HepG2 (cell line): ENCODE measurements around the gene SP110.

Experiments
- CREB1 ChIP-seq, 2 experiments: fragments of 450-650 bp in 1 of 2; IDR thresholded peaks; 2 replicates each; pipeline ENCODE4 v1.6.1; 2016 to 2017; ENCODE audit warnings: control low read depth in 1 of 2, mild to moderate bottlenecking in 1 of 2, missing compliant biosample characterization in 1 of 2, missing genetic modification characterization in 1 of 2
- GATA4 ChIP-seq: sonication (generic); IDR thresholded peaks from 2 replicates; pipeline ENCODE4 v1.6.1; 2016; ENCODE audit warnings: antibody characterized with exemption, low read depth, borderline replicate concordance
- HINFP ChIP-seq: sonication (generic); formaldehyde crosslinking; IDR thresholded peaks from 2 replicates; pipeline ENCODE4 v1.4.0; 2020; ENCODE audit warnings: low read depth, mild to moderate bottlenecking, missing genetic modification reagents
- POLR2A ChIP-seq, 2 experiments: IDR thresholded peaks; 2 replicates each; pipeline ENCODE4 v1.6.1; 2011; ENCODE audit warnings: low read depth in 2 of 2, low read length in 2 of 2, mild to moderate bottlenecking in 1 of 2, moderate library complexity in 1 of 2; ENCODE audit not compliant: insufficient read depth in 1 of 2
- PRDM10 ChIP-seq: sonication (generic); formaldehyde crosslinking; IDR thresholded peaks from 2 replicates; pipeline ENCODE4 v1.4.0; 2020; ENCODE audit warnings: low read depth, missing genetic modification reagents
- RBM39 ChIP-seq: fragments of 200-400 bp; formaldehyde crosslinking; IDR thresholded peaks from one replicate; pipeline ENCODE4 v1.6.1; 2018; ENCODE audit warnings: antibody characterized with exemption, mild to moderate bottlenecking, low read depth, low read length; ENCODE audit not compliant: poor library complexity, severe bottlenecking
- RFXANK ChIP-seq: IDR thresholded peaks from 2 replicates; pipeline ENCODE4 v1.6.1; 2016
- SMC3 ChIP-seq: IDR thresholded peaks from 2 replicates; pipeline ENCODE4 v1.6.1; 2011; ENCODE audit warnings: low read length, improper control_type of control experiment
- TCF12 ChIP-seq, 2 experiments: fragments of 450-650 bp in 1 of 2; sonication (generic) in 1 of 2; formaldehyde crosslinking in 1 of 2; IDR thresholded peaks; 2 replicates each; pipeline versions ENCODE4 v1.6.1 to v1.8.0; 2017 to 2022; ENCODE audit warnings: antibody characterized with exemption in 1 of 2, mild to moderate bottlenecking in 1 of 2, missing genetic modification reagents in 1 of 2, moderate library complexity in 1 of 2
- ZNF337 ChIP-seq: sonication (generic); formaldehyde crosslinking; IDR thresholded peaks from 2 replicates; pipeline ENCODE4 v1.5.1; 2020; ENCODE audit warnings: missing genetic modification reagents, low read depth, mild to moderate bottlenecking, borderline replicate concordance
- ZNF607 ChIP-seq: sonication (generic); formaldehyde crosslinking; IDR thresholded peaks from 2 replicates; pipeline ENCODE4 v1.5.1; 2020; ENCODE audit warnings: missing genetic modification reagents, mild to moderate bottlenecking, borderline replicate concordance

- TF ChIP-seq RFXANK (CRISPR knock-in tag) (no peak), SMC3 (no peak), POLR2A (IDR thresholded peaks at IDR 0.05; ENCODE audit: insufficient read depth in 1 of 2, low read depth in 2 of 2, low read length in 2 of 2) (no peak), PRDM10 (CRISPR knock-in tag) (no peak), ZNF337 (no peak), GATA4 (no peak), TCF12 (IDR thresholded peaks at IDR 0.05) (no peak), TCF12 (CRISPR knock-in tag; IDR thresholded peaks at IDR 0.05) (no peak), ZNF607 (no peak), RBM39 (no peak), HINFP (CRISPR knock-in tag) (no peak), CREB1 (IDR thresholded peaks at IDR 0.05) (no peak), CREB1 (CRISPR knock-in tag; IDR thresholded peaks at IDR 0.05) (no peak)
Observed at GRCh38 chr2:230244211-230244610, 24.4 kb upstream of the SP110 start.
